Ishikawa (cell line): ENCODE results near the gene HIGD2A.

ENCODE experiments used
- CEBPB ChIP-seq: IDR thresholded peaks from 2 replicates; pipeline ENCODE4 v1.6.1; 2012
- EP300 ChIP-seq: IDR thresholded peaks from 2 replicates; pipeline ENCODE4 v1.6.1; 2012; ENCODE audit warnings: borderline replicate concordance
- RAD21 ChIP-seq: IDR thresholded peaks from 2 replicates; pipeline ENCODE4 v1.6.1; 2012; ENCODE audit warnings: low read depth
- TAF1 ChIP-seq: IDR thresholded peaks from 2 replicates; pipeline ENCODE4 v1.6.1; 2012; ENCODE audit warnings: low read depth, mild to moderate bottlenecking
- YY1 ChIP-seq: IDR thresholded peaks from 2 replicates; pipeline ENCODE4 v1.6.1; 2012; ENCODE audit warnings: low read depth
- TF ChIP-seq, protein P1 (sequence below): IDR thresholded peaks from 2 replicates; pipeline ENCODE4 v1.6.1; 2012

DNA sequence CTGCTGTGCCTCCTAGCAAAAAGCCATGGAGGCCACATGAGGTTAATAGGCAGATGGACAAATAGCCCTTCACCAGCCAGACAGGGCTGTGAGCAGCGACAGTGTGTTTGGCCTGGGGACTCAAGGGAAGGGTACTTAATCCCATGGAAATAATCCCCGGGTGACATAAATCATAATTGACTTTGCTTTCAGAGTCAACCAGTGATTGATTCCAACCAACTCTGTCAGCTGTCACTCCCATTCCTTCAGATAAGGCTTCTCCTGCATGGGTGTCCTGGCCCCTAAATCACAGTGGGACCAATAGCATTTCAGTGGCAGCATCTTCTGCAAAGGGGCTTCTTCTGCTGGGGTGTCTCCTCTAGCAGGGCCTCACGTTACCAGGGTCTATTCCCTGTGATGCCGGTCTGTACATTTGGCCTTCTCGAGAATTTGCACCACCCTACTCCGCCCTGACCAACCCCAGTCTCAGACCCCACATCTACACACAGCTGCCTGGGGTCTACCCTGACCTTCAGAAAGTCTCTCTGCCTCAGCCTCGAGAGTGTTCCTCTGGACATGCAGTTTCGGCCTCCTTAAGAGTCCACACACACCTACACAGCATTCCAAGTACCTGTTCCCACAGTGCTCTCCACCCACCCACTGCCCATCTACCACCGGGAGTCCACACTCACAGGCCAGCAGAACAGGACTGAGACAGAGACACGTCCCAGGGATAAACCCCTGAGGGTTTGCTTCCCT, 24.1 kb downstream of the HIGD2A start:
- TF ChIP-seq RAD21: no peak
- TF ChIP-seq, protein P1, sequence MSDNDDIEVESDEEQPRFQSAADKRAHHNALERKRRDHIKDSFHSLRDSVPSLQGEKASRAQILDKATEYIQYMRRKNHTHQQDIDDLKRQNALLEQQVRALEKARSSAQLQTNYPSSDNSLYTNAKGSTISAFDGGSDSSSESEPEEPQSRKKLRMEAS: no peak
- TF ChIP-seq YY1: no peak
- TF ChIP-seq TAF1: no peak
- TF ChIP-seq CEBPB: no peak
- TF ChIP-seq EP300: no peak
